Measurements from ENCODE around the gene CREB3. TPM values are rescaled to one million over a fixed set of nuclear protein-coding genes. Genes with fewer than 3 reads are reported as not detected.

The CREB3 gene
- total RNA-seq, 1 donor = 56.1 TPM

DNA sequence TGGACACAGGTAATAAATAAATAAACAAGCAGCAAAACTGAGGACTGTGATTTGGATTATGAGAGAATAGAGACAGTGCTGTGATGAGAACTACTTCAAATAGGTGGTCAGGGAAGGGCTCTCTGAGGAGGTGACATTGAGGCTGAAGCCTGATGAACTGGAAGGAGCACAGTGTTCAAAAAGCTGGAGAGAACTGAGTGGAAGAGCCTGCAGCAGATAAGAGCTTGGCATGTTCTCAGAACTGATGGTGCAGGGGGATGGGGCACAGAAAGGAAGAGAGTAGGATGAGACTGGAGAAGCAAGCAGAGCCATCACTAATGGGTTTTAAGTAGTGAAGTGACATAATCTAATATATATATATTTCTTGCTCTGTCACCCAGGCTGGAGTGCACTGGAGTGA lies 31.5 kb upstream of the CREB3 start:
- TF ChIP-seq, protein P1, sequence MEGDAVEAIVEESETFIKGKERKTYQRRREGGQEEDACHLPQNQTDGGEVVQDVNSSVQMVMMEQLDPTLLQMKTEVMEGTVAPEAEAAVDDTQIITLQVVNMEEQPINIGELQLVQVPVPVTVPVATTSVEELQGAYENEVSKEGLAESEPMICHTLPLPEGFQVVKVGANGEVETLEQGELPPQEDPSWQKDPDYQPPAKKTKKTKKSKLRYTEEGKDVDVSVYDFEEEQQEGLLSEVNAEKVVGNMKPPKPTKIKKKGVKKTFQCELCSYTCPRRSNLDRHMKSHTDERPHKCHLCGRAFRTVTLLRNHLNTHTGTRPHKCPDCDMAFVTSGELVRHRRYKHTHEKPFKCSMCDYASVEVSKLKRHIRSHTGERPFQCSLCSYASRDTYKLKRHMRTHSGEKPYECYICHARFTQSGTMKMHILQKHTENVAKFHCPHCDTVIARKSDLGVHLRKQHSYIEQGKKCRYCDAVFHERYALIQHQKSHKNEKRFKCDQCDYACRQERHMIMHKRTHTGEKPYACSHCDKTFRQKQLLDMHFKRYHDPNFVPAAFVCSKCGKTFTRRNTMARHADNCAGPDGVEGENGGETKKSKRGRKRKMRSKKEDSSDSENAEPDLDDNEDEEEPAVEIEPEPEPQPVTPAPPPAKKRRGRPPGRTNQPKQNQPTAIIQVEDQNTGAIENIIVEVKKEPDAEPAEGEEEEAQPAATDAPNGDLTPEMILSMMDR (IDR thresholded peaks at IDR 0.05; ENCODE audit: insufficient read depth, low read length) = no peak
- no peak for DNase-seq (ENCODE audit: low read depth)
- H3K4me3 ChIP-seq (ENCODE audit: low read depth, low read length) = no peak overlapping the region

DNA sequence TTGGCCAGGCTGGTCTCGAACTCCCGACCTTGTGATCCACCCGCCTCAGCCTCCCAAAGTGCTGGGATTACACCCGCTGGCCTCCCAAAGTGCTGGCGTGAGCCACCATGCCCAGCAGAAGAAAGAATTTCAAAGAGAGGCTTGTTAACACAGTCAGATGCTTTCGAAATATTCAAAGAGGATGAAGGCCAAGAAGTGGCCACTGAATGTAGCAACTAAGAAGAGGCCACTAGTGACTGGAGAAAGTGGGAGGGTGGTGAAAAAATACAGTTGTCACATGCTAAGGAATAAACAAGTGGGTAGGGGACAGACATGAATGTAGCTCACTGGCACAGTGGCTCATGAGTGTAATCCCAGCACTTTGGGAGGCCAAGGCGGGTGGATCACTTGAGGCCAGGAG lies 29.8 kb upstream of the CREB3 start:
- TF ChIP-seq, protein P1 (IDR thresholded peaks at IDR 0.05; ENCODE audit: insufficient read depth, low read length) = no peak
- no peak for DNase-seq (ENCODE audit: low read depth)
- H3K4me3 ChIP-seq (ENCODE audit: low read depth, low read length) = no peak overlapping the region

DNA sequence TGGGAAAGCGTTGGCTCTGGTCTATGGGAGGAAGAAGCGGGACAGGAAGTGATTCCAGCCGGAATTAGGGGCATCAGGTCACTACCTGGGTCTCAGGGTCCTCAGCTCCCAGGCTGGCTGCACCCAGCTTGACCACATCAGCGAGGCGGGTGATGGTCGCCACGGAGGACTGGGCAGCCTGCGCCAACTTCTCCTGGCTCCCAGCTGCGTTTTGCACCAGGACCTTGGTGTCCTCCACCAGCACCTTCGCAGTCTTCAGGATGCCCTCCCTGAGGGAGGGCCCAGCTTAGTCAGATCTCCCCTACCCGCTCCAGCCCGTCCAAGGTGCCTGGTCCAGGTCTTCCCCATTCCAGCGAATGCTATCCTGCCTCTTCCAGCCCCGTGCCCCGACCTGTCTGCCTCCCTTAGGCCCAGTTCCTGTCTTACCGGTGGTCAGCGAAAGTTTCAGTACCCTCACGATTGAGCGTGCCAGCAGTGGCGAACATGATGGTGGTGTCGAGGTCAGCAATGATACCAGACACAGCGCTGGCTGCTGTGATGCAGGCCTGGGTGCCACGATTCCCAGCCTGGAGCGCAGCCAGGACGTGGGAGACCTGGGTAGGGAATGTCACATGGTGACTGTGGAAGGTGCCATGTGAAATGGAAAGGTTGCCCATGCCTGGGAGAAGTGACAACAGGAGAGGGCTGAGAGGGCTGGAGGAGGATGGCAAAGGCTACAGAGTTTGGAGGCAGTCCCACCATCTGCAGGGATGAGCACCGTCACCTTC lies 28.4 kb upstream of the CREB3 start:
- TF ChIP-seq, protein P1 (IDR thresholded peaks at IDR 0.05; ENCODE audit: insufficient read depth, low read length) = no peak
- no peak for DNase-seq (ENCODE audit: low read depth)
- H3K4me3 ChIP-seq (ENCODE audit: low read depth, low read length) = no peak overlapping the region

DNA sequence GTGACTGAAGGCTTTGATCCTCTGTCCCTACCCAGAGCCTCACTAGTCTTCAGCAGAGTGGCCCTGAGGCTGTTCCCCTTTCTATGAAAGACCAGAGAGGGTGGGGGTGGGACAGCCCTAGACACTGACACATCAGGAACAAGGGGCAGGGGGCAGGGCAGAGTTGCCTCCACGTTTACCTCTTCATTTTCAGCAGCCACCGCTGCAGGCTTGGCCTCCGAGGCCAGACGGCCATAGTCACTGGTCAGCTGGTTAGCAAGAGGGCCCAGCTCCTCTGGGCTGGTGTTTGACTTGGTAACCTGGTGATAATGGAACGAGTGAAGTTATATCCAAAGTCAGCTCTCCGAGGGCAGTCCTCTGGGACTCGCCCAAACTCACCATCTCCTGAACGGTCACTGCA lies 27.1 kb upstream of the CREB3 start:
- no peak for DNase-seq (ENCODE audit: low read depth)
- TF ChIP-seq, protein P1 (IDR thresholded peaks at IDR 0.05; ENCODE audit: insufficient read depth, low read length) = no peak
- no peak overlapping the region for H3K4me3 ChIP-seq (ENCODE audit: low read depth, low read length)

DNA sequence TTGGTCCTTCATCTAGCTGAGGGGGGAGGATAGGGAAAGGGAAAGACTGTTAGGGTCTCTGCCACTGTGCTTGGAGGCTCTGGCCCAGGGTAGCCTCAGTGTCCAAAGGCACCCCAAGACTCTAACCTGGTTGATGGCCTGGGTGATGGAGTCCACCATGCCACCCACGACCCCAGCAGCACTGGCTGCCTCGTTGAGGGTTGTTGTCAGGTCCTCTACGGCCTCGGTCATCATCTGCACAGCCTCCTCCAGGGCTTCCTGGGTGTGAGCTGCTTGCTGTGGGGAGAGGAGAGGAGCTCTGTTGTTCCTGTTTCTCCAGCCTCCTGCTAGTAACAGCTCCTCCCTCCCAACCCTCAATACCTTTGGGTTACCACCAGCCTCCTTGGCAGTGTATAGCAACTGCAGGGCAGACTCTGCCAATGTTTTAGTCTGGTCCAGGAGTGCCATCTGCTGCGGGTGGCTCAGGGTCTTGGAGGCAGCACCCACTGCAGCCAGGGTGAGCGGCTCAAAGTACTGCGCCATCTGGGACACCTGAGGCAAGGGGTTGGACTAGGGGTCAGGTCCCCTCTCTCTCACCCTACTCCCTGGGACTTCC lies 26.5 kb upstream of the CREB3 start:
- TF ChIP-seq, protein P1 (IDR thresholded peaks at IDR 0.05; ENCODE audit: insufficient read depth, low read length) = no peak
- DNase-seq (ENCODE audit: low read depth) = no peak
- H3K4me3 ChIP-seq (ENCODE audit: low read depth, low read length) = no peak overlapping the region

DNA sequence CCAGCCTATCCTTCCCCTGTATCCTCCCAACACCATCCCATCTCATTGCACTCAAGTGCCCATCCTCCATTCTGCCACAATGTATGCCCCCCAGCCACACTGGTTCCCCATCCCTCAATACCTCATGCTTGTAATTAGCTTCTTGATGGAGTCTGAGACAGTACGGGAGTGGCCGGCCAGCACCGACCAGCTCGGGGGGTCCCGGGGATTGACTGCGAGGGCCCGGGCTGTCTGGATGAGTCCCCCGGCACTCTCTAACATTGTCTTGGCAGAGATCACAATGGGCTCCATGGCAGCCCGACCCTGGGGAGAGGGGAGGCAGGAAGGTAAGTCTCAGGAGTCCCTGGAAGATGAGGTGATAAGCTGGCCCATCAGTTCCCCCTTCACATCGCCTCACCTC lies 25.5 kb upstream of the CREB3 start:
- H3K4me3 ChIP-seq (ENCODE audit: low read depth, low read length) = no peak overlapping the region
- DNase-seq (ENCODE audit: low read depth) = no peak
- TF ChIP-seq, protein P1 (IDR thresholded peaks at IDR 0.05; ENCODE audit: insufficient read depth, low read length) = no peak
